ENCODE results near the gene DLG2.

DLG2 gene

DNA sequence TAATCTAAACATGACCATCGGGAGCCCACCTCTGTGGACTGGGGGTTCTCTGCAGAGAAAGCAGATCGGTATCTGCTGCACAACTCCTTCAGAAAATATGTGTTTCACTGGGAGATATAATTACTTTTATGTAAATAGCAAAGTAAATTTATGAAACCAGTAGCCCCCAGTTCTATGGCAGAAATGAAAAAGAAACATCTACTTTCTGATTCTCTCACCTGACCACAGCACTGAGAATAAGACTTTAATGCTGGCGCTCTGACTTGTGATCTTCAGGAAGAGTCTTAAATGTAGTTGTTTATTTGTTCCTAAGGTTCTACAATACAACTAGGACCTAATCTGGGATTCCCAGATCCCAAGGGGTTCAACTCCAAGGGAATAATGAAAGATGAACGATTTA, 518.0 kb downstream of the DLG2 start:
- no peak for TF ChIP-seq CTCF (IDR thresholded peaks at IDR 0.05; ENCODE audit: borderline replicate concordance, insufficient read depth, low read depth, low read length)
- no peak overlapping the region for H3K4me3 ChIP-seq (ENCODE audit: low read depth, low read length)

DNA sequence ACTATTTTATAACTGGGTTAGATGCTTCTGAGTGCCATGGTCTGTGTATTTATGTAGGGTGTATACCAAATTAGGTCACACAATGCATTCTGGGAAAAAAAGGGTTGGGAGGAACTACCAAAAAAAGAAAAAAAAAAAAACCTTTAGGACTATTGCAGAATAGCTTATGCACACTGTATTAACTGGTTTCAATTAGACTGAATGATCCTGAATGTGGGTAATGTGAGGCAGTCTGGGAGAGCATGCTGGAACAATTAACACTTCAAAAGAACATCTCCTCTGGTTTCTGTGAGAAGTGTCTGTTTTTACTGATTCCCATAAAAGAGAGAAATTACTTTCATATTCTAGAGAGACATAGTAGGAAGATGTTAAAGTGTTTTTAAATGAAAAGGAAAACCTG, 521.3 kb downstream of the DLG2 start:
- H3K4me3 ChIP-seq (ENCODE audit: low read depth, low read length) = no peak overlapping the region
- TF ChIP-seq CTCF (IDR thresholded peaks at IDR 0.05; ENCODE audit: borderline replicate concordance, insufficient read depth, low read depth, low read length) = no peak

DNA sequence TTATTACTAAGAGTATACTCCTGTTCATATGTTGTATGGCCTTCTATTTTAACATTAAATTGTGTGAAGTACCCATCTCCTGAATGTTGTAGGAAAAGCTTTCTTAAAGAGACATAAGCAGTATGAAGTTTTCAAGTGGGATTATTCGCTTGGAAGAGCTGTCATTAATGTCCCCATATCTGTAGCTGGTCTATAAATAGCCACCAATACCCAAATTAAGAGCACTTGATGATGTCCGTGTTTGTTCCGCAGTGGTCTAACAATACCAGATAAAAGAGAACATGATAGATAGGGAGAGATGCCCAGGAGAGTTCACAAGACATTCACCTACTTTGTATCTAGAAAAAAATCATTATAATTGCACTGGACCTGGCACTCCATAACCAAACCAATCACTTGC, 527.6 kb downstream of the DLG2 start:
- no peak for TF ChIP-seq CTCF (IDR thresholded peaks at IDR 0.05; ENCODE audit: borderline replicate concordance, insufficient read depth, low read depth, low read length)
- no peak overlapping the region for H3K4me3 ChIP-seq (ENCODE audit: low read depth, low read length)

- no peak overlapping the region for H3K4me3 ChIP-seq (ENCODE audit: low read depth, low read length)
- TF ChIP-seq CTCF (IDR thresholded peaks at IDR 0.05; ENCODE audit: borderline replicate concordance, insufficient read depth, low read depth, low read length) = no peak
Measured at GRCh38 chr11:85098996-85099395, 528.1 kb downstream of the DLG2 start.

- H3K4me3 ChIP-seq (ENCODE audit: low read depth, low read length) = no peak overlapping the region
Measured at GRCh38 chr11:85096939-85097338, 530.2 kb downstream of the DLG2 start.

GRCh38 chr11:85095239-85095638, 531.9 kb downstream of the DLG2 start:
- no peak for TF ChIP-seq CTCF (IDR thresholded peaks at IDR 0.05; ENCODE audit: borderline replicate concordance, insufficient read depth, low read depth, low read length)

More at GRCh38 chr11:85096939-85097338, 530.2 kb downstream of the DLG2 start:
- no peak for TF ChIP-seq CTCF (IDR thresholded peaks at IDR 0.05; ENCODE audit: borderline replicate concordance, insufficient read depth, low read depth, low read length)

DNA sequence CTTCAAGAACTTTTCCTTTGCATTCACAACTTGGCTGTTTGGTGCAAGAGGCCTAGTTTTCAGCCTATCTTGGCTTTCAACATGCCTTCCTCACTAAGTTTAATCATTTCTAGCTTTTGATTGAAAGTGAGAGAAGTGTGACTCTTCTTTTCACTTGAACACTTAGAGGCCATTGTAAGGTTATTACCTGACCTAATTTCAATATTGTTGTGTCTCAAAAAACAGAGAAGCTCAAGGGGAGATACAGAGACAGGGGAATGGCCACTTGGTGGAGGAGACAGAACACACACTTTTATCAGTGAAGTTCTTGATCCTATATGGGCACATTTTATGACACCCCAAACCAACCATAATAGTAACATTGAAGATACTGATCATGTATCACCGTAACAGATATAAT, 532.3 kb downstream of the DLG2 start:
- no peak for TF ChIP-seq CTCF (IDR thresholded peaks at IDR 0.05; ENCODE audit: borderline replicate concordance, insufficient read depth, low read depth, low read length)
- no peak overlapping the region for H3K4me3 ChIP-seq (ENCODE audit: low read depth, low read length)

More at GRCh38 chr11:85095239-85095638, 531.9 kb downstream of the DLG2 start:
- no peak overlapping the region for H3K4me3 ChIP-seq (ENCODE audit: low read depth, low read length)

All from GM12875 (cell line).